Natural killer cell (primary cell): ENCODE results near the gene GARIN5A. TPM values are rescaled to one million over a fixed set of nuclear protein-coding genes. Genes with fewer than 3 reads are reported as not detected.

ENCODE experiments used
- ATAC-seq, 3 donors: fragments of 150-1000 bp in 2 of 3; fragments of 200-7000 bp in 1 of 3; cut with Tn5 transposase; 1 replicate in 1 of 3; 2 replicates in 2 of 3; pipeline ENCODE4 v1.10.0; 2021; ENCODE audit warnings: mild to moderate bottlenecking in 2 of 3, moderate library complexity in 2 of 3
- DNase-seq, 2 donors: peaks; one replicate each; pipeline versions ENCODE4 v3.0.0 to v3.0.0-alpha.2; 2013 to 2021; ENCODE audit warnings: mixed read lengths in 1 of 2
- H3K27ac ChIP-seq: one replicate; pipeline ENCODE4 v1.5.1; 2013; ENCODE audit warnings: mild to moderate bottlenecking, low read length
- H3K27me3 ChIP-seq: one replicate; pipeline ENCODE4 v1.6.1; 2013; ENCODE audit warnings: low read length; ENCODE audit not compliant: control insufficient read depth, insufficient read depth
- H3K36me3 ChIP-seq: one replicate; pipeline ENCODE4 v1.6.1; 2013; ENCODE audit warnings: low read length; ENCODE audit not compliant: control insufficient read depth, insufficient read depth
- H3K4me1 ChIP-seq: one replicate; pipeline ENCODE4 v1.6.1; 2013; ENCODE audit warnings: low read length; ENCODE audit not compliant: control insufficient read depth, insufficient read depth
- H3K4me3 ChIP-seq: one replicate; pipeline ENCODE4 v1.5.1; 2013; ENCODE audit warnings: low read length
- H3K9me3 ChIP-seq: one replicate; pipeline ENCODE4 v1.6.1; 2013; ENCODE audit warnings: low read length; ENCODE audit not compliant: control insufficient read depth, insufficient read depth
- H3K27ac Mint-ChIP-seq, 2 donors: one replicate each; pipeline ENCODE4 v1.8.0; 2022; ENCODE audit warnings: mild to moderate bottlenecking in 2 of 2, mixed read lengths in 2 of 2, moderate library complexity in 1 of 2
- H3K27me3 Mint-ChIP-seq, 2 donors: one replicate each; pipeline ENCODE4 v1.8.0; 2022; ENCODE audit warnings: low read depth in 2 of 2, mixed read lengths in 2 of 2
- H3K36me3 Mint-ChIP-seq: one replicate; pipeline ENCODE4 v1.8.0; 2022; ENCODE audit warnings: mixed read lengths
- H3K4me1 Mint-ChIP-seq, 2 donors: one replicate each; pipeline ENCODE4 v1.8.0; 2022; ENCODE audit warnings: mixed read lengths in 2 of 2
- H3K4me3 Mint-ChIP-seq: one replicate; pipeline ENCODE4 v1.8.0; 2022; ENCODE audit warnings: mild to moderate bottlenecking, moderate library complexity, mixed read lengths
- H3K9me3 Mint-ChIP-seq, 2 donors: one replicate each; pipeline ENCODE4 v1.8.0; 2022; ENCODE audit warnings: mixed read lengths in 2 of 2
- WGBS: methylation state at CpG from one replicate; pipeline ENCODE4 v1.1.7; 2013; ENCODE audit warnings: missing lambda C conversion rate; ENCODE audit not compliant: insufficient coverage; 5-methylcytosine and 5-hydroxymethylcytosine counted together
- intact Hi-C: fragments of 100-400 bp; cut with micrococcal nuclease; formaldehyde crosslinking; loops from one replicate; pipeline ENCODE4 v1.14.2; 2022
- total RNA-seq, 4 donors: library from RNA; stranded (reverse); fragments of 120-200 nt in 1 of 4; gene quantifications; one replicate each; pipeline versions ENCODE4 v1.2.3 to v1.2.4, GENCODE V29; 2013 to 2022
- TF ChIP-seq, protein P1 (sequence below): fragments of 200-600 bp; IDR thresholded peaks from one replicate; pipeline ENCODE4 v1.8.0; 2022; ENCODE audit warnings: antibody characterized with exemption

GARIN5A gene
- total RNA-seq, 3 donors from 2014 or later (not counting 1 experiment from before 2014, with no cell fraction given), result 0.59 TPM; not detected in 2

DNA sequence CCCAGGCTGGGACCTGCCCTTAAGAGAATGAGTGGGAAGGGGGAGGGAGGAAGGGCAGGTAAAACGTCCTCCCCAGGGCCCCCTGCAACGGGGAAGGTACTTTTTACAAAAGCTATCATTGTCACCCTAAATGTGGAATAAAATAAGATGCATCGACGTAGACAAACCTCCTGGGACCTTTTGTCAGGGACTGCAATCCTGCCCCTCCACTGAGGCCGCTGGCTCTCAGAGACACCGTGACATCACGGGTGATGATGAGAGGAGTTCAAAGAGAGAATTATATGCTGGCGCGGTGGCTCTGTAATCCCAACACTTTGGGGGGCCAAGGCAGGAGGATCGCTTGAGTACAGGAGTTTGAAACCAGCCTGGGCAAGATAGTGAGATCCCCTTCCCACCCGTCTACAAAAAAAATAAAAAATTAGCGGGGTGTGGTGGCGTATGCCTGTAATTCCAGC lies 45.7 kb downstream of the GARIN5A start:
- Histone ChIP-seq H3K36me3 (no peaks in the 10 kb centered on the region), H3K4me1 (peaks cover 45% of the 10 kb centered on the region), H3K4me3 (peak overlapping the region; percentile 49), H3K27me3 (peaks cover 11% of the 10 kb centered on the region), H3K27ac (peak overlapping the region; percentile 74), H3K9me3 (no peaks in the 10 kb centered on the region)
- Mint-ChIP-seq H3K4me3 (peak overlapping the region; percentile 94), H3K9me3 (no peaks in the 10 kb centered on the region), H3K27ac (peak overlapping the region; percentile 77 to 92), H3K4me1 (peaks cover 9 to 22% of the 10 kb centered on the region in 2 donors), H3K36me3 (no peaks in the 10 kb centered on the region), H3K27me3 (peaks cover 6 to 16% of the 10 kb centered on the region in 2 donors)
- ATAC-seq (no peak), DNase-seq (no peak)
- intact Hi-C loops, result no loop called here
- WGBS, result 53% methylated on average over 13 of the region's 13 CpGs
- TF ChIP-seq, protein P1, sequence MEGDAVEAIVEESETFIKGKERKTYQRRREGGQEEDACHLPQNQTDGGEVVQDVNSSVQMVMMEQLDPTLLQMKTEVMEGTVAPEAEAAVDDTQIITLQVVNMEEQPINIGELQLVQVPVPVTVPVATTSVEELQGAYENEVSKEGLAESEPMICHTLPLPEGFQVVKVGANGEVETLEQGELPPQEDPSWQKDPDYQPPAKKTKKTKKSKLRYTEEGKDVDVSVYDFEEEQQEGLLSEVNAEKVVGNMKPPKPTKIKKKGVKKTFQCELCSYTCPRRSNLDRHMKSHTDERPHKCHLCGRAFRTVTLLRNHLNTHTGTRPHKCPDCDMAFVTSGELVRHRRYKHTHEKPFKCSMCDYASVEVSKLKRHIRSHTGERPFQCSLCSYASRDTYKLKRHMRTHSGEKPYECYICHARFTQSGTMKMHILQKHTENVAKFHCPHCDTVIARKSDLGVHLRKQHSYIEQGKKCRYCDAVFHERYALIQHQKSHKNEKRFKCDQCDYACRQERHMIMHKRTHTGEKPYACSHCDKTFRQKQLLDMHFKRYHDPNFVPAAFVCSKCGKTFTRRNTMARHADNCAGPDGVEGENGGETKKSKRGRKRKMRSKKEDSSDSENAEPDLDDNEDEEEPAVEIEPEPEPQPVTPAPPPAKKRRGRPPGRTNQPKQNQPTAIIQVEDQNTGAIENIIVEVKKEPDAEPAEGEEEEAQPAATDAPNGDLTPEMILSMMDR, result no peak

DNA sequence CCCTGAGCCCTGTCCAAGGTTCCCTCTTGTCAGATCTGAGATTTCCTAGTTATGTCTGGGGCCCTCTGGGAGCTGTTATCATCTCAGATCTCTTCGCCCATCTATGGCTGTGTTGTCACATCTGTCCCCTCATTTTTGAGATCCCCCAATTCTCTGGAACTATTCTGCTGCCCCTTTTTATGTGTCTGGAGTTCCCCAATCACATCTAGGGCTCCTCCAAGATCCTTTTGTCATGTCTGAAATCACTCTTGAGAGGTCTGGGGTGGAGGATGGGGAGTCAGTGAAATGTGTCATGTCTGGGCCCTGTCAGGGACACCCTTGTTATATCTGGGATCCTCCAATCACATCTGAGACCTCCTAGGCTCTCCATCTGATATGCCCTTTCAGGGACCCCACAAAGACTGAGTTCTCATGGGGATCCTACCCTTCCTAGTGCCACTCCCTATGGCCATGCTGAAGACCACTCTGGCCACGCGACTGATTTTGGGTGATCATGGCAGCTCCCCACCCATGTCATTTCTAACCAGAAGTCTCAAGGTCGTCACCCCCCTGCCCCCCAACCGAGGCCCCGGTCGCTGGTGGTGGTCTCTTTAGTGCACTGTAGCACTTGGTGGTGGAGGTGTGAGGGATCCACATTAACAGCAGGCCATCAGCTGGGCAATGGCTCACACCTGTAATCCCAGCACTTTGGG lies 47.7 kb downstream of the GARIN5A start:
- Histone ChIP-seq H3K4me3 (no peak overlapping the region), H3K9me3 (no peaks in the 10 kb centered on the region), H3K36me3 (no peaks in the 10 kb centered on the region), H3K4me1 (peaks cover 36% of the 10 kb centered on the region), H3K27me3 (peaks cover 11% of the 10 kb centered on the region), H3K27ac (peak overlapping the region; percentile 71)
- intact Hi-C loops, result no loop called here
- H3K36me3 Mint-ChIP-seq, result no peaks in the 10 kb centered on the region
- H3K27me3 Mint-ChIP-seq, result peaks cover 1 to 16% of the 10 kb centered on the region in 2 donors
- H3K4me3 Mint-ChIP-seq, result no peak overlapping the region
- H3K4me1 Mint-ChIP-seq, result peaks cover 9 to 22% of the 10 kb centered on the region in 2 donors
- DNase-seq, result no peak
- no peak for ATAC-seq
- TF ChIP-seq, protein P1, result no peak
- no peaks in the 10 kb centered on the region for H3K9me3 Mint-ChIP-seq
- 92% methylated on average over 6 of the region's 7 CpGs for WGBS
- H3K27ac Mint-ChIP-seq, result no peak overlapping the region

DNA sequence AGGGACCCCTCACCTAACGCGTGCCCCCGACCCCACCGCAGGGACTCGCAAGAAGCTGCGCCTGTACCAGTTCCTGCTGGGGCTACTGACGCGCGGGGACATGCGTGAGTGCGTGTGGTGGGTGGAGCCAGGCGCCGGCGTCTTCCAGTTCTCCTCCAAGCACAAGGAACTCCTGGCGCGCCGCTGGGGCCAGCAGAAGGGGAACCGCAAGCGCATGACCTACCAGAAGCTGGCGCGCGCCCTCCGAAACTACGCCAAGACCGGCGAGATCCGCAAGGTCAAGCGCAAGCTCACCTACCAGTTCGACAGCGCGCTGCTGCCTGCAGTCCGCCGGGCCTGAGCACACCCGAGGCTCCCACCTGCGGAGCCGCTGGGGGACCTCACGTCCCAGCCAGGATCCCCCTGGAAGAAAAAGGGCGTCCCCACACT lies 48.6 kb downstream of the GARIN5A start:
- Mint-ChIP-seq H3K4me3 (no peak overlapping the region), H3K27ac (no peak overlapping the region), H3K27me3 (peaks cover 0 to 13% of the 10 kb centered on the region in 2 donors), H3K36me3 (no peaks in the 10 kb centered on the region), H3K9me3 (no peaks in the 10 kb centered on the region), H3K4me1 (peaks cover 9 to 22% of the 10 kb centered on the region in 2 donors)
- ATAC-seq, result peak in 1 of 3 donors; percentile 22
- intact Hi-C loops, result no loop called here
- Histone ChIP-seq H3K9me3 (no peaks in the 10 kb centered on the region), H3K4me1 (peaks cover 36% of the 10 kb centered on the region), H3K27me3 (peaks cover 10% of the 10 kb centered on the region), H3K27ac (peak overlapping the region; percentile 71), H3K36me3 (no peaks in the 10 kb centered on the region), H3K4me3 (no peak overlapping the region)
- DNase-seq, result peak in 1 of 2 donors; percentile 59
- WGBS, result 16% methylated on average over 38 of the region's 38 CpGs
- TF ChIP-seq, protein P1, result no peak
